Heart left ventricle (tissue), 16 donors: ENCODE results near the gene TMOD3. TPM values are rescaled to one million over a fixed set of nuclear protein-coding genes. Genes with fewer than 3 reads are reported as not detected.

ENCODE experiments used
- ATAC-seq, 4 donors: fragments of 200-7000 bp; cut with Tn5 transposase; one replicate each; pipeline ENCODE4 v1.9.1; 2020 to 2022; ENCODE audit warnings: moderate library complexity in 4 of 4, mild to moderate bottlenecking in 3 of 4, moderate number of reproducible peaks in 1 of 4
- DNase-seq, 5 donors: peaks; one replicate each; pipeline ENCODE4 v3.0.0-alpha.2; 2020
- H3K27ac ChIP-seq, 12 donors: fragments of 200-600 bp; sonication (generic) in 4 of 12; one replicate each; pipeline versions ENCODE4 v1.5.0 to v1.8.0; 2016 to 2022; ENCODE audit warnings: mild to moderate bottlenecking in 2 of 12
- H3K27me3 ChIP-seq, 9 donors: fragments of 200-600 bp; sonication (generic) in 2 of 9; one replicate each; pipeline versions ENCODE4 v1.5.1 to v1.8.0; 2016 to 2022; ENCODE audit warnings: mild to moderate bottlenecking in 3 of 9
- H3K36me3 ChIP-seq, 9 donors: fragments of 200-600 bp; sonication (generic) in 2 of 9; one replicate each; pipeline versions ENCODE4 v1.5.0 to v1.8.0; 2018 to 2022; ENCODE audit warnings: mild to moderate bottlenecking in 2 of 9
- H3K4me1 ChIP-seq, 12 donors: fragments of 200-600 bp; sonication (generic) in 4 of 12; one replicate each; pipeline versions ENCODE4 v1.5.0 to v1.8.0; 2016 to 2022; ENCODE audit warnings: mild to moderate bottlenecking in 3 of 12
- H3K4me3 ChIP-seq, 12 donors: fragments of 200-600 bp; sonication (generic) in 4 of 12; one replicate each; pipeline versions ENCODE4 v1.5.0 to v1.8.0; 2017 to 2022; ENCODE audit warnings: mild to moderate bottlenecking in 9 of 12, moderate library complexity in 4 of 12
- H3K9me3 ChIP-seq, 12 donors: fragments of 200-600 bp; sonication (generic) in 4 of 12; one replicate each; pipeline versions ENCODE4 v1.5.0 to v1.8.0; 2016 to 2022; ENCODE audit warnings: mild to moderate bottlenecking in 1 of 12
- POLR2A ChIP-seq, 2 donors: fragments of 450-650 bp; IDR thresholded peaks; one replicate each; pipeline ENCODE4 v1.6.1; 2017; ENCODE audit warnings: antibody characterized with exemption in 2 of 2, mild to moderate bottlenecking in 2 of 2, moderate library complexity in 2 of 2
- WGBS, 4 donors: extraction: QIAGEN DNeasy Blood & Tissue Kit in 2 of 4; methylation state at CpG; one replicate each; pipeline versions ENCODE4 v1.1.5 to v1.1.7; 2013 to 2018; 5-methylcytosine and 5-hydroxymethylcytosine counted together
- intact Hi-C, 10 donors: fragments of 100-400 bp; cut with DNase I; formaldehyde crosslinking; loops; one replicate each; pipeline versions ENCODE4 v1.11.1 to v1.14.2; 2022
- polyA plus RNA-seq, 2 donors: library from polyadenylated mRNA; stranded (reverse); fragments of 200-250 nt; gene quantifications; one replicate each; pipeline ENCODE4 v1.2.3, GENCODE V29; 2013
- total RNA-seq, 9 donors: library from RNA; depleted of rRNA in 2 of 9; stranded (reverse); fragments of >200 nt in 2 of 9; fragmentation: NEBNext Ultra II Directional in 3 of 9; extraction: Animal tissue kit (Norgen Biotek cat#: 25700) in 3 of 9; gene quantifications; one replicate each; pipeline versions ENCODE4 v1.1.0 to v1.2.4, GENCODE V29; 2016 to 2023
- TF ChIP-seq, protein P1 (sequence below), 12 donors: fragments of 200-600 bp; sonication (generic) in 4 of 12; IDR thresholded peaks; one replicate each; pipeline versions ENCODE4 v1.5.0 to v1.8.0; 2018 to 2022; ENCODE audit warnings: antibody characterized with exemption in 12 of 12, mild to moderate bottlenecking in 5 of 12
- donor health status: ischemic (EF 13 %, LVEDD 7.1; RV severe dilation, severe dysfunction).
- donor health status: healthy with polysubstance abuse.
- donor health status: DM: no; HTN: yes; CAD: no.
- donor health status: DM: no; HTN: no; CAD: no.
- donor health status: ischemic (EF 25% LVEDD 6.9; RV normal size, moderate dysfunction).
- donor health status: ischemic (EF 25% LVEDD 5.7; RV mildly dilated, moderate dysfunction).
- donor health status: healthy.
- donor health status: DM: yes; HTN: yes; CAD: no.
- donor health status: ischemic (EF 35%, LVEDD 5.7; RV mildly dilated, moderate dysfunction).
- donor health status: nonischemic (EF 11% LVEDD 7.7; RV severe dilation, severe dysfunction).
- donor health status: DM: yes; HTN: yes; CAD: no.
- donor health status: PGD.
- donor health status: ischemic (EF 29% LVEDD 5.4; RV normal size, mild dysfunction).
- donor health status: nonischemic (EF 23%, LVEDD 6.1; RV moderate dilation, normal function).

The TMOD3 gene
- total and polyA plus RNA-seq, 11 donors = 6.3 to 36.5 (median 21.4) TPM

DNA sequence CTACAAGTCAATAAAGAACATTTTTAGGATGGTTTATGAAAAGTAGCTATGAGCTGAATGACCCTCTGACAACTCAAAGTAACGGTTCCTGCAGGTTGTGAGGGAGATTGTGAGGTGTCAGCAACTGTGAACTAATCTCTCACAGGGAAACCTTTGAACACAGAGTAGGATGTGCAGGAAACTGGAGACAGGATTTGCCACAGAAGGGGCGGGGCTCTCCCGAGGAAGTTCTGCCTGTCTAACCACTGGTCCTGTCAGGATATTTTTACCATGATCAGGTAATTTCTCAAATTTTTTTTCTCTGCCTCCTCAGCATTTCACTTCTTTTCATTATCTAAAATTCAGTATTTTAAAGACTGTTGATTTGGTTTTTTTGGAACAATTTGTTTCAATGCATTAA lies 108.8 kb downstream of the TMOD3 start:
- DNase-seq (no peak), ATAC-seq (no peak)
- intact Hi-C loops = no loop called here
- Histone ChIP-seq H3K27ac (no peak overlapping the region), H3K27me3 (no peaks in the 10 kb centered on the region), H3K9me3 (no peaks in the 10 kb centered on the region), H3K4me3 (no peak overlapping the region), H3K4me1 (no peaks in the 10 kb centered on the region), H3K36me3 (peaks cover 0 to 69% (median 29%) of the 10 kb centered on the region in 9 donors)
- TF ChIP-seq POLR2A (IDR thresholded peaks at IDR 0.05) = no peak
- TF ChIP-seq, protein P1, sequence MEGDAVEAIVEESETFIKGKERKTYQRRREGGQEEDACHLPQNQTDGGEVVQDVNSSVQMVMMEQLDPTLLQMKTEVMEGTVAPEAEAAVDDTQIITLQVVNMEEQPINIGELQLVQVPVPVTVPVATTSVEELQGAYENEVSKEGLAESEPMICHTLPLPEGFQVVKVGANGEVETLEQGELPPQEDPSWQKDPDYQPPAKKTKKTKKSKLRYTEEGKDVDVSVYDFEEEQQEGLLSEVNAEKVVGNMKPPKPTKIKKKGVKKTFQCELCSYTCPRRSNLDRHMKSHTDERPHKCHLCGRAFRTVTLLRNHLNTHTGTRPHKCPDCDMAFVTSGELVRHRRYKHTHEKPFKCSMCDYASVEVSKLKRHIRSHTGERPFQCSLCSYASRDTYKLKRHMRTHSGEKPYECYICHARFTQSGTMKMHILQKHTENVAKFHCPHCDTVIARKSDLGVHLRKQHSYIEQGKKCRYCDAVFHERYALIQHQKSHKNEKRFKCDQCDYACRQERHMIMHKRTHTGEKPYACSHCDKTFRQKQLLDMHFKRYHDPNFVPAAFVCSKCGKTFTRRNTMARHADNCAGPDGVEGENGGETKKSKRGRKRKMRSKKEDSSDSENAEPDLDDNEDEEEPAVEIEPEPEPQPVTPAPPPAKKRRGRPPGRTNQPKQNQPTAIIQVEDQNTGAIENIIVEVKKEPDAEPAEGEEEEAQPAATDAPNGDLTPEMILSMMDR (IDR thresholded peaks at IDR 0.05) = no peak
- 64 to 72% (median 69%) methylated on average over 3 of the region's 3 CpGs for WGBS, 4 donors

DNA sequence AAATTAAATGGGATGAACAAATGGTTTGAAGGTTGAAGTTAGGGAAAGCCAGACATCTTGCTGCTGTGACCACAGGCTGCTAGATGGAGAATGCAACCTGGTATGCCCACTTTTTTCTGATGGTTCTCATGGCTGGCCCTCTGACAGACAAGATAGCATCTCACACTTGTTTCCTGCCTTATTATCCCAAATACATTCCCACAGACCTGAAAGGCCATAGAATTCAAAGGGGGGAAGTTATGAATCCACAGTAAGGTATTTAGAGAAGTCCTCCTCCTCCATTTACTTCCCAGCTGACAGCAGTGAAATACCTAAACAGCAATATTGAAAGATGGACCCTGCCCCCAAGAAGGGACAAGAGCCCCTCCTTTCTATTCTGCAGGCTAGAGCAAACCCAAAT lies 109.8 kb downstream of the TMOD3 start:
- no peak for ATAC-seq
- Histone ChIP-seq H3K36me3 (peaks cover 0 to 78% (median 37%) of the 10 kb centered on the region in 9 donors), H3K4me1 (no peaks in the 10 kb centered on the region), H3K27ac (no peak overlapping the region), H3K9me3 (no peaks in the 10 kb centered on the region), H3K4me3 (no peak overlapping the region), H3K27me3 (no peaks in the 10 kb centered on the region)
- no peak for DNase-seq
- TF ChIP-seq, protein P1 (IDR thresholded peaks at IDR 0.05) = no peak
- no peak for TF ChIP-seq POLR2A (IDR thresholded peaks at IDR 0.05)
- intact Hi-C loops = no loop called here

DNA sequence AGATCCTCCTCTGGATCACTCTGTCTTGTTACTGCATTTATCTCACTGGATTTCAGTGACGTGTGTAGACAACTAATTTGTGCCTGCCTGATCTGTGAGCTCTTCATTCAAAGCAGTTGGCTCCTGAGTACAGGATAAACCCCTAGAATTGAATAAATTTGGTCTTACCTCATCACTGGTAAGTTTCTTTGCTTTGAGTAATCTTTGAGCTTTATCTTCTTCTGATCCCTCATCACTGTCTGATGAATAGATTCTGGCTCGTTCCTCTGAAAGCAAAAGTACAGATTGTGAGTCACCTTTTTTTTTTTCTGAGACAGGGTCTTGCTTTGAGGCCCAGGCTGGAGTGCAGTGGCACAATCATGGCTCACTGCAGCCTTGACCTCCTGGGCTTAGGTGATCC lies 117.7 kb downstream of the TMOD3 start:
- H3K9me3 ChIP-seq = no peaks in the 10 kb centered on the region
- ATAC-seq = no peak
- H3K36me3 ChIP-seq = peaks cover 3 to 94% (median 85%) of the 10 kb centered on the region in 9 donors
- no peaks in the 10 kb centered on the region for H3K27me3 ChIP-seq
- WGBS, 4 donors = 82 to 96% (median 91%) methylated on average over 2 of the region's 2 CpGs
- no peak overlapping the region for H3K4me3 ChIP-seq
- intact Hi-C loops = no loop called here
- no peak for DNase-seq
- no peak overlapping the region for H3K27ac ChIP-seq
- no peaks in the 10 kb centered on the region for H3K4me1 ChIP-seq
- TF ChIP-seq POLR2A (IDR thresholded peaks at IDR 0.05) = no peak
- TF ChIP-seq, protein P1 (IDR thresholded peaks at IDR 0.05) = no peak

DNA sequence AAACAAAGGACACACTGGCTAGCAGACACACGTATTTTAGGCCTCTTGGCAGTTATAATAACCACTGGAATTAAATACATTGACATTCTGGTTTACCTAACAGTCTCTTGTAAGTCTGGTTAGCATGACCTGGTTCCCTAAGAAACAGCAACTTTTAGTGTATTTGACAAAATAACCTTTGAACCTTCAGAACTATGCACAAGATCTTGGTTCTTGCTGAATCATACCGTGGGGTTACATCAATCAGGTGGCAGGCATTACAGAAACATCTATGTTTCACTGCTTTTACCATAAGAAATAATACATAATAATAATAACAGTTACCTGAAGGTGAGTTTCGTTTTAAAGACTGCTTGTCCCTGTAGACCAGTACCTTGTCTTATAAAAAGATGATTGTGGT lies 123.4 kb downstream of the TMOD3 start:
- Histone ChIP-seq H3K9me3 (no peaks in the 10 kb centered on the region), H3K36me3 (peaks cover 3 to 98% (median 93%) of the 10 kb centered on the region in 9 donors), H3K27me3 (no peaks in the 10 kb centered on the region), H3K27ac (no peak overlapping the region), H3K4me3 (no peak overlapping the region), H3K4me1 (no peaks in the 10 kb centered on the region)
- DNase-seq (no peak), ATAC-seq (no peak)
- intact Hi-C loops = no loop called here
- WGBS, 4 donors = 91 to 98% (median 96%) methylated on average over 3 of the region's 3 CpGs
- TF ChIP-seq, protein P1 (IDR thresholded peaks at IDR 0.05) = no peak
- no peak for TF ChIP-seq POLR2A (IDR thresholded peaks at IDR 0.05)
